ENCODE measurements around the gene DCX.

DNA sequence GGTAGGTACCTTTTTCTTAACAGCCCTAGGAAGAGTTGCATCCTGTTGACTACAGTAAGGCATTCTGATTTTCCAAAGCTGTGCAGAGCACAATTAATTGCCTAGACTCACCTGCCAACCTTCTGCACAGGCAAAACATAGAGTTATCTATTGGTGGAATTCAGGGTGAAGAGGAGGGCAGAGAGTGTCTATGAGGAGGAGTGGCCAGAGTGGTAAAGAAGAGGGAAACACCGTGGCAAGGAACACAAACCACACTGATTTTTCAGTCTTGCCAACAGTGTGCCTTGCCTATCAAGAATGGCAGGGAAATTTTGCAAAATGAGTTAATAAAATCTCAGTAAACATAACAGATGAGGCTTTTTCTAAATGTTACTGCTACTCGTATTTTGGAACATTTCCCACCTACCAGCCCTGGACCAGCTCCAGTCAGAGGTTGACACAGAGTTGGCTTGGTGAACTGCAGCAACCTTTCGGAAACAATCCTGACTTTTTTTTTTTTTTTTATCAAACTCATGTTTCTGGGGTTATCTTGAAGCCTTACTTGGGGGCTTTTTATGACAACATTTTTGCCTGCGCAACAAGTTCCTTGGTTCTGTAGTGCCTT is 73.8 kb downstream of the DCX start:
- TF ChIP-seq EZH2 (IDR thresholded peaks at IDR 0.05; ENCODE audit: insufficient read depth, poor library complexity, severe bottlenecking) (no peak), EZH2phosphoT487 (IDR thresholded peaks at IDR 0.05; ENCODE audit: insufficient read depth, low read depth) (no peak)
